Kidney epithelial cell (primary cell): Measurements from ENCODE around the gene TLR6. TPM values are rescaled to one million over a fixed set of nuclear protein-coding genes. Genes with fewer than 3 reads are reported as not detected.
A peak's percentile ranks its signal among the peaks of the same experiment; 100 is the strongest.

Source experiments
- DNase-seq: peaks from one replicate; pipeline ENCODE4 v3.0.0-alpha.2; 2010; ENCODE audit warnings: low read depth
- H3K27me3 ChIP-seq: 2 replicates; pipeline ENCODE4 v1.6.0; 2011; ENCODE audit warnings: low read length; ENCODE audit not compliant: control insufficient read depth, insufficient read depth
- H3K36me3 ChIP-seq: 2 replicates; pipeline ENCODE4 v1.5.1; 2011; ENCODE audit warnings: low read length; ENCODE audit not compliant: control insufficient read depth, insufficient read depth
- H3K4me3 ChIP-seq: 2 replicates; pipeline ENCODE4 v1.5.1; 2011; ENCODE audit warnings: low read depth, mild to moderate bottlenecking, control low read depth, low read length
- CTCF ChIP-seq: IDR thresholded peaks from 2 replicates; pipeline ENCODE4 v1.5.1; 2011; ENCODE audit warnings: mild to moderate bottlenecking, moderate library complexity, low read length, control low read depth, inconsistent platforms; ENCODE audit not compliant: insufficient read depth, poor library complexity, severe bottlenecking
- total RNA-seq: library from RNA; depleted of rRNA; stranded (reverse); fragments of >200 nt; gene quantifications from 2 replicates; pipeline ENCODE4 v1.2.3, GENCODE V29; 2015

TLR6 gene
- total RNA-seq, 1 donor from 2014 or later: 1.3 TPM

DNA sequence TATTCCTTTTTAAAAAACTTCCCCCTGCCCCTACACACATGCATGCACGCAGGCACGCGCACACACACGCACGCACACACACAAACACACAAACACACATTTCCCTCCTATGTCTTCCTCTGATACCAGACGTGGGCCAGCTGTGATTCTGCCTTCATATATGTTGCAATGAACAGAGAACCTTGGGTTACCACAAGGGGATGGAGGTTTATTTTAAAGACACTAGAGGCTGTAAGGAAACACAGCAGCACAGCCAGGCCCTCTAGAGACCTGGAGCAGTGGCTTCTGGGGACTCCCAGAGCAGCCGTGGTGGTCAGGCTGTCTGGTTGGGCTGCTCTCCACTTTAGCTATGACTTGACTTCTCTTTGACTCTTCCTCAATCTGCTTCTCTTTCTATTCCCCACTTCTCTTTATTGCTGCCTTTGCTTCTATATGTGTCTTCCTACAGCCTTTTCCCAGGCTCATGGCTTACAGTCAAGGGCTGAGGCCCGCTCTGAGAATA, 70.7 kb downstream of the TLR6 start:
- no peaks in the 10 kb centered on the region for H3K27me3 ChIP-seq
- TF ChIP-seq CTCF: no peak
- no peaks in the 10 kb centered on the region for H3K36me3 ChIP-seq
- DNase-seq: no peak
- H3K4me3 ChIP-seq: no peak overlapping the region

- Histone ChIP-seq H3K36me3 (no peaks in the 10 kb centered on the region), H3K4me3 (no peak overlapping the region), H3K27me3 (no peaks in the 10 kb centered on the region)
- DNase-seq: no peak
- no peak for TF ChIP-seq CTCF
Measured at GRCh38 chr4:38785041-38785790, 71.4 kb downstream of the TLR6 start.

- Histone ChIP-seq H3K4me3 (no peak overlapping the region), H3K27me3 (no peaks in the 10 kb centered on the region), H3K36me3 (no peaks in the 10 kb centered on the region)
- TF ChIP-seq CTCF: no peak
- no peak for DNase-seq
Measured at GRCh38 chr4:38784141-38784540, 72.5 kb downstream of the TLR6 start.

DNA sequence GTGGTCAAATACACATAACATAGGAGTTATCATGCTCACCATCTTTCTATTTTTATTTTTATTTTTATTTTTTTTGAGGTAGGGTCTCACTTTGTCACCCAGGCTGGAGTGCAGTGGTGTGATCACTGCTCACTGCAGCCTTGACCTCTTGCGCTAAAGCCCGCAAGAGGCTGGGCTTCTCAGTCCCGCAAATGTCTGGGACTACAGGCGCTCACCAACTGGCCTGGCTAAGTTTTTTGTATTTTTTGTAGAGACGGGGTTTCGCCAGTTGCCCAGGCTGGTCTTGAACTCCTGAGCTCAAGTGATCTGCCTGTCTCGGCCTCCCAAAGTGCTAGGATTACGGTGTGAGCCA, 73.5 kb downstream of the TLR6 start:
- no peak for DNase-seq
- H3K36me3 ChIP-seq: no peaks in the 10 kb centered on the region
- no peaks in the 10 kb centered on the region for H3K27me3 ChIP-seq
- TF ChIP-seq CTCF: no peak
- no peak overlapping the region for H3K4me3 ChIP-seq

DNA sequence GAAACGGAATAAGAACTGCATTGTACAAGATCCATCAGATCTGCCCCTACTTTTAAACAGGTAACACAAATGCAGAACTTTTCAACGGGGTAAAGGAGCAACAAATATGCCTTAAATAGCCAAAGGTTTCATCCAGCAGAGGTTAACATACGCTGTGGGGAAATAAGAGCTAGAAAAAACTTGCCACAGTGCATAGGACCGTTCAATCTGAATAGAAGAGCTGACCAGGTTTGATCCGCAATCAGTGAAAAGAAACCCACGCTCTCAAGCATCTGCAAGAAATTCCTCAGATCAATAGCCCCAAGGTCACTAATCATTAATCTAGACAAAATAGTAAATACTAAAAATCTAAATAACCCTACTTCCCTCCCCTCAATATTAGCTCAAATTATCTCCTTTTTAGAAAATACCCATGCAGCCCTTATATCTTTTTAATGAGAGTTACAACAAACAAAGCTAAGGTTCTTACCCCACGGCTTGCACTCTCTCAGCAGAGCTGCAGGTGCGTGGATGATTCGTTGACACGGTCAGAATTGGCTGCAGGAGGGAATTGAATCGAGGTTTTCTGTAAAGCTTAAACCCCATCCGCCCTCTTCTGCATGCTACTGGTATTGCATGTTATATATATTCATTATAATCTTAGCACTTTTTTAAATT, 74.0 kb downstream of the TLR6 start, which contains the start of gene TLR10:
TLR10 (minus strand) TSS at position 539 of the 657 bp plus-strand sequence. CDS start 7,400 bp downstream, outside the sequence.
- no peaks in the 10 kb centered on the region for H3K27me3 ChIP-seq
- H3K4me3 ChIP-seq: no peak within 1 kb of the TSS
- no peak for DNase-seq
- H3K36me3 ChIP-seq: no peaks in the 10 kb centered on the region
- peak; percentile 64 for TF ChIP-seq CTCF
